Femur (tissue), 1 donor: ENCODE results near the gene TRIP4.

ENCODE experiments used
- DNase-seq: peaks from one replicate; pipeline ENCODE4 v3.0.0-alpha.2; 2017

The TRIP4 gene

GRCh38 chr15:64447536-64448315 lies 60.1 kb downstream of the TRIP4 start:
- no peak for DNase-seq

GRCh38 chr15:64452988-64453688 lies 65.5 kb downstream of the TRIP4 start:
- no peak for DNase-seq

- DNase-seq = no peak
These were observed 66.0 kb downstream of the TRIP4 start for GRCh38 chr15:64453689-64454037.

GRCh38 chr15:64454282-64454681 lies 66.6 kb downstream of the TRIP4 start:
- DNase-seq = no peak

DNA sequence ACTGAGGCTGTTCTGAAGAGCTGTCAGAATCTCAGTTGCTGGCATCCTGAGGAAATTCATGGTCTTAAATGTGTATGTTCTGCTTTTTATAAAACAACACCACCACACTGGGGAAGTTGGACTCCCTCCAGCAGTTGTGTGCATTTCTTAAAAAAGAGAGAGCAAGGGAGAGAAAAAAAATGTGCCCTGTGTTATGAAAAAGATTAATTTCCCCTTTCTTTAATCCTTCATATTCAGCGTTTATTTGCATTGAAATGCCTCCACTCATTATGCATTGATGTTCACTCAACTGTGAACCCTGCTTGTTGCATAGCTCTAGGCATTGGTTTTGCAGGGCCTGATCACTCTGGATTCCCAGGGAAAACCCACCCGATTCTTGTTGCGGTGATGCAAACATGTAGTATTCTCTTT lies 68.3 kb downstream of the TRIP4 start:
- peak; percentile 50 for DNase-seq

DNA sequence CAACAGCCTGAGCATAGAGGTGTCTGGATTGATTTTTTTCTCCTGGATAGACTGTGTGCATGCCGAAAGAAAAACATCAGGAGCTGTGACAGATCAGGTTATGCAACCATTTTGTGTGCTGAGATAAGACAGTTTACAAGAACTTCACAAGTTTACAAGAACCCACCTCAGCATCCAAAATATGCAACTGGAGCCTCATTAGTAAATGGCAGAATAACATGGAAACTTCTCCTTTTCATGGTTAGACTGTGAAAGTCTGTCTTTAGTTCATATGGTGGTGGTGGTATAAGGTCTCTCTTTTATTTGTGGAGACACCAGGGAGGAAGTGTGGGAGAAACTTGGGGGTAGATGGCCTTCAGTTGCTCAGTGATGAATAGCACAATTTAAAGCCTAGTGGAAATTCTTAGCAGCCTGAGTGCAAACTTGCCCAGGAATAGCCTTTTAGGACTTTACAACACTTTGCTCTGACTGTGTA lies 69.0 kb downstream of the TRIP4 start:
- DNase-seq = no peak

- no peak for DNase-seq
These were observed 71.6 kb downstream of the TRIP4 start for GRCh38 chr15:64459066-64459781.

DNA sequence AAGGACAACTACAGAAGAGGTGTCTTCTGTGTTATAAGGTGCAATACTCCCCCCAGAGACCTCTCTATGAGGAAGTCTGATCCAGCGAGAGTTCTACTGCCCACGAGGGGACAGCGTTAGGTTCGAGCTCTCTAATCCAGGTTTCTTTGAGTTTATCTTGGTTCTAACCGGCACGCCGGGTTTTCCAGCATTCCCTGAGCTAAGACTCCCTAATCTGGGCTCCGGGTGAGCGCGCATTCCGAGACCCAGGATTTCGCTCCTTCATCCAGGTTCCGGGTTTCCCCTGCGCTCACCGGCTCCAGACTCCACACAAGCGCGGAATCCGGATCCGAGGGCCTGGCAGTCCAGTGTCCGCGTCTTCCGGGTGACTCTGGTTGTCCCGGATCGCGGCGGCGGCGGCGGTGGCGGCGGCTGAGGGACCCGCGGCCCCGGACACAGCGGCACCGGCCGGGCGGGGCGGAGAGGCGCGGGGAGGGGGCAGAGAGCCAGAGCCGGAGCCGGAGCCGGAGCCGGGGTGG lies 72.6 kb downstream of the TRIP4 start, which contains the start of gene ZNF609:
ZNF609 (plus strand) TSS at position 373 of the 518 bp plus-strand sequence. CDS start 38,842 bp downstream, outside the sequence.
- peak; percentile 96 for DNase-seq

- peak; percentile 58 for DNase-seq
These were observed 73.4 kb downstream of the TRIP4 start for GRCh38 chr15:64460724-64461720.

GRCh38 chr15:64461721-64462162 lies 74.1 kb downstream of the TRIP4 start:
- DNase-seq = no peak

DNA sequence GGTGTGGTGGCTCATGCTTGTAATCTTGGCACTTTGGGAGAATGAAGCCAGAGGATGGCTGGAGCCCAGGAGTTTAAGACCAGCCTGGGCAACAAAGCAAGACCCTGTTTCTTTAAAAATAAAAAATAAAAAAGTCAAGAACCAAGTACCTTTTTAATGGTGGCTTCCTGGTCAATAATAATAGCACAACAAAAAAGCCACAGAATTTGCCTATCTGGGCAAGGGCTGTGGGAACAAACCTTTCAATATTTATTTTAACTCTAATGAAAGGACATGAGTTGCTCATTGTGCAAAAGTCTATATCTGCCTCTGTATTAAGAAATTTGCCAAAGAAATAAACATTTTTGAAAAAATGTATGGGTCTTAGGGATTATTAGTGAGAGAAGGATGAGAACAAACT lies 74.9 kb downstream of the TRIP4 start:
- no peak for DNase-seq

GRCh38 chr15:64464276-64465005 lies 76.8 kb downstream of the TRIP4 start:
- DNase-seq = no peak

DNA sequence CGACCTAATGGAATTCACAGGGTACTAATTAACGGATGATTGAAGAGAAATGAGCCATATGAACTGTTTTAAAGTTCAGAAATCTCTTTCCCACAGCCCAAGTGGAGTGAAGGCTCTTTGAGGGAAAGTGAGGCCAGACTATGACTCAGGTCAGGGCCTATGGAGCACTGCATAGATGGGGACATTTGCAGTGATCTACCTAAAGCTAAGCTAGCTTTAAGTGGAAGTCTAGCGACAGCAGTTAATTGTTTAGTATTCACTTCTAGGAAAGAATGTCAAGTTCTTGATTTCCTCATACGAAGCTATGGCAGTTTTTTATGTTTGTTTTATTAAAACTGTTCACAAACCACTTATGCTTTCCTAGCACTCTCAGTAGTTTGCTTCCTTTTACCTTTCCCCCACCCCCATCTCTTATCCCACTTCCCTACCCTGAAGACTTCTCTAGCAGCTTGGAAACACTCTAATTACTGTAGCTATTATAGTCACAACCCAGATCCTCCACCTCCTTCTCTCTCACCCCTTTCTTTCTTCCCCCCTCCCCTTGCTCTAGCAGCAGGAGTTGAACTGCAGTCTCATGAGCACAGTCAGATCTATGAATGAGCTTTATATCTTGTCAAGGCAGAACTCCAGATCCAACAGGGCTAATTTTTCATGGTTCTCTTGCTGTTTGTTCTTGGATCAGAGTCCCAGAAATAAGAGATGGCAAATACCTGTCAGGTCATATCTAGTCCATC lies 78.9 kb downstream of the TRIP4 start:
- DNase-seq = no peak

DNA sequence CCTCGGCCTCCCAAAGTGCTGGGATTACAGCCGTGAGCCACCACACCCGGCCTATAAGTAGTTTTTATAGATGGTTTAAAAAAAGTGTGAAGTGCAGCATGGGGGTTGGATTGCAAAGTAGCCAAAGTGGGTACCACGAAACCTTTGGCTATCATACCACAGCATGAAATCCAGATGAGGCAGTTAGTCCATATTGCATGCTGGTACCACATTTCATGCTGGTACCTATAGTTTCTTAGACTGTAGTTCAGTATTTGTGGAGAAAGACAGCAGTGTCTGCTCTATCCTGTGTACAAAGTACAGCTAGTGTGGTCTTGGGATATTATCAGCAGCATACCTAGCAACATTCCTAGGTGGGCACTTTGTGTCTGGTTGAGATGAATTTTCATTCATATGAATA lies 84.5 kb downstream of the TRIP4 start:
- no peak for DNase-seq

- DNase-seq = no peak
These were observed 87.2 kb downstream of the TRIP4 start for GRCh38 chr15:64474846-64475245.

GRCh38 chr15:64476550-64476949 lies 88.9 kb downstream of the TRIP4 start:
- DNase-seq = no peak

DNA sequence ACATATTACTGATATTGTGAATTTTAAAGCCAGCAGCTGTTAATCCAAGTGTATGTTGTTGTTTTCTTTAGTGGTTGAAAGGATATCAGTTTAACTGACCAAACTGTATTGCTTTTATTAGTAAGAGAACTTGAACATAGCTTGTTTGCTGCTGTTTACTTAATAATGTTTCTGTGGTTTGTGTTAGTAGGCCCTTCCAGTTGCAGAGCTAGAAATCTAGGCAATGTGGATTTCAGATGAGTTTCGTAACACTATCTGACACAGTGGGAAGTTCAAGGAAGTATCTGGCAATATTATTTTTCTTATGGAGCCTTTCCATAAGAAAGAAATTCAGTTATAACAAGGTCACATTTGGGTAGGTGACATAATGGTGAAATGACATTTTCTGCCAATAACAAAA lies 91.2 kb downstream of the TRIP4 start:
- no peak for DNase-seq

DNA sequence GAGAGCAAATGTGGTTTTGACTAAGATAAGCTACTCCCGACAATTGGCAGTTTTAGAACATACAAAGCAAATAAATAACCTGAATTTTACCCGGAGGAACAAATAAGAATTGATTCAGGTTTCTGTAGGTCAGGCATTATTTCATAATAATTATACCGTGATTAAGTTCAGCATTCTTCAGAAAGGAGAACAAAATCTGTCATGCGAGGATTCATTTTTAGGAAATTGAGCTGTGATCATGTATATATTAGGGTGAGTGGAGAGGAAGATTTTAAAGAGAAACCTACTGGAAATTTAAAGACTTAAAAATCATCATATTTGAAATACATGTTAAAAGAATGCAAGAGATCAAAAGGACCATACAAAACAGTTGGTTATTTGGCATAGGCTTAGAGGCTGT lies 93.3 kb downstream of the TRIP4 start:
- no peak for DNase-seq

DNA sequence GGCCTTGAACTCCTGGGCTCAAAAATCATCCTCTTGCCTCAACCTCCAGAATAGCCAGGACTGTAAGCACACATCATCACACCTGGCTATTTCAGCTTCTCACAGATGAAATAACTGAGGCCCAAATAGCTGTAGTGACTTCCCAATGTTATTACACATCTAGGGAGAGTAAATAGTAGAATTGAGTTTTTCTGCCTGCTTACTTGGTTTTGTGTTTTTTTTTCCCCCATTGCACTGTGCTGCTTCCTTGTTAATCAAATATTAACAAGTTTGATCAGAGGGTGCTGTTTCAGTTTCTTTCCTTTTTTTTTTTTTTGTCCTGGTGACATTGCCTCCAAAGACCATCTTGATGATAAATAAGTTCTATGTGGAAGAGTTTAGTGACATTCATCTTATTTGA lies 96.1 kb downstream of the TRIP4 start:
- no peak for DNase-seq

GRCh38 chr15:64485796-64486195 lies 98.2 kb downstream of the TRIP4 start:
- no peak for DNase-seq
